HepG2 (cell line): ENCODE measurements around the gene ANTKMT. TPM values are rescaled to one million over a fixed set of nuclear protein-coding genes. Genes with fewer than 3 reads are reported as not detected.

Source experiments
- ATF6 ChIP-seq: sonication (generic); formaldehyde crosslinking; conservative IDR thresholded peaks from 2 replicates; pipeline ENCODE4 v1.4.0; 2020; ENCODE audit warnings: missing genetic modification reagents
- CEBPB ChIP-seq: IDR thresholded peaks from 2 replicates; pipeline ENCODE4 v1.6.1; 2011; ENCODE audit warnings: low read depth, low read length, improper control_type of control experiment, borderline replicate concordance
- IKZF1 ChIP-seq: fragments of 450-650 bp; IDR thresholded peaks from 2 replicates; pipeline ENCODE4 v1.7.1; 2016
- JUN ChIP-seq: sonication (generic); formaldehyde crosslinking; IDR thresholded peaks from 2 replicates; pipeline ENCODE4 v1.4.0; 2020; ENCODE audit warnings: mild to moderate bottlenecking, missing genetic modification reagents
- KLF13 ChIP-seq: sonication (generic); formaldehyde crosslinking; IDR thresholded peaks from 2 replicates; pipeline ENCODE4 v1.4.0; 2020; ENCODE audit warnings: mild to moderate bottlenecking, missing genetic modification reagents
- MBD4 ChIP-seq: IDR thresholded peaks from 2 replicates; pipeline ENCODE4 v1.6.1; 2012; ENCODE audit warnings: low read length, inconsistent platforms, borderline replicate concordance
- NCOA5 ChIP-seq: sonication (generic); formaldehyde crosslinking; IDR thresholded peaks from 2 replicates; pipeline ENCODE4 v1.4.0; 2020; ENCODE audit warnings: missing genetic modification reagents
- NR2F1 ChIP-seq, 2 experiments: fragments of 450-650 bp in 1 of 2; formaldehyde crosslinking in 1 of 2; IDR thresholded peaks; 2 replicates each; pipeline versions ENCODE4 v1.5.0 to v1.6.1; 2016 to 2020; ENCODE audit warnings: mild to moderate bottlenecking in 1 of 2, missing compliant biosample characterization in 1 of 2, missing genetic modification reagents in 1 of 2, moderate library complexity in 1 of 2
- PLRG1 ChIP-seq: fragments of 450-650 bp; conservative IDR thresholded peaks from 2 replicates; pipeline ENCODE4 v1.6.1; 2016
- ZBTB25 ChIP-seq: IDR thresholded peaks from 2 replicates; pipeline ENCODE4 v1.6.1; 2018; ENCODE audit warnings: missing genetic modification reagents
- ZBTB4 ChIP-seq: sonication (generic); formaldehyde crosslinking; IDR thresholded peaks from 2 replicates; pipeline ENCODE4 v1.4.0; 2020; ENCODE audit warnings: missing genetic modification reagents, mild to moderate bottlenecking, borderline replicate concordance
- ZC3H13 ChIP-seq: sonication (generic); formaldehyde crosslinking; IDR thresholded peaks from 2 replicates; pipeline ENCODE4 v1.8.1; 2023; ENCODE audit warnings: mild to moderate bottlenecking, missing genetic modification reagents, moderate library complexity
- ZHX2 ChIP-seq, 2 experiments: sonication (generic) in 1 of 2; formaldehyde crosslinking in 1 of 2; IDR thresholded peaks; 2 replicates each; pipeline versions ENCODE4 v1.6.1 to v1.9.0; 2014 to 2022; ENCODE audit warnings: antibody characterized with exemption in 1 of 2, borderline replicate concordance in 1 of 2, inconsistent platforms in 1 of 2, low read depth in 1 of 2, missing genetic modification reagents in 1 of 2
- ZKSCAN1 ChIP-seq: fragments of 150-350 bp; IDR thresholded peaks from 2 replicates; pipeline ENCODE4 v1.6.1; 2014; ENCODE audit warnings: low read length
- ZNF549 ChIP-seq: sonication (generic); formaldehyde crosslinking; IDR thresholded peaks from 2 replicates; pipeline ENCODE4 v1.5.0; 2020; ENCODE audit warnings: missing genetic modification reagents
- polyA plus RNA-seq, 8 experiments: library from polyadenylated mRNA; depleted of rRNA in 3 of 8; stranded (reverse) in 7 of 8; unstranded in 1 of 8; fragments of >200 nt; fragmentation: Illumina TruSeq in 4 of 8; extraction: Trizol in 4 of 8; gene quantifications; 2 replicates each; pipeline versions ENCODE4 v1.2.1 to v1.2.3, GENCODE V29; 2011 to 2016; ENCODE audit warnings: low read depth in 4 of 8, missing spikeins in 1 of 8, mixed read lengths in 1 of 8; ENCODE audit not compliant: insufficient read depth in 1 of 8
- total RNA-seq, 5 experiments: library from RNA; depleted of rRNA; stranded (reverse); fragments of >200 nt; fragmentation: Illumina TruSeq; extraction: Trizol; gene quantifications; 2 replicates each; pipeline ENCODE4 v1.2.3, GENCODE V29; 2016; ENCODE audit warnings: low read depth in 1 of 5
- TF ChIP-seq, protein P1 (sequence below): sonication (generic); formaldehyde crosslinking; IDR thresholded peaks from 2 replicates; pipeline ENCODE4 v1.4.0; 2020; ENCODE audit warnings: mild to moderate bottlenecking, missing genetic modification reagents

The ANTKMT gene
- total and polyA plus RNA-seq, 2 of the 13 experiments (the other 11 are each of a cell fraction or from before 2014, with no cell fraction given) = 7.5 to 47.8 TPM

- TF ChIP-seq ZBTB4 (CRISPR knock-in tag) (peak; percentile 64; the same call in 1 of the 2 replicates), MBD4 (no peak), ZKSCAN1 (no peak), JUN (CRISPR knock-in tag) (0 out of 2 replicates have a peak, but pooled peaks have one; percentile 36), NCOA5 (no peak), CEBPB (no peak), PLRG1 (no peak), ZHX2 (IDR thresholded peaks at IDR 0.05; ENCODE audit: low read depth) (peak; percentile 51; the same call in 1 of the 2 replicates), ZHX2 (CRISPR knock-in tag; IDR thresholded peaks at IDR 0.05; ENCODE audit: borderline replicate concordance) (no peak), KLF13 (CRISPR knock-in tag) (no peak), ATF6 (CRISPR knock-in tag) (no peak), ZC3H13 (CRISPR knock-in tag) (peak; percentile 84; the same call in 1 of the 2 replicates), IKZF1 (no peak), ZNF549 (CRISPR knock-in tag) (no peak), NR2F1 (CRISPR knock-in tag; IDR thresholded peaks at IDR 0.05) (no peak), ZBTB25 (CRISPR knock-in tag) (0 out of 2 replicates have a peak, but pooled peaks have one; percentile 24)
- TF ChIP-seq, protein P1, sequence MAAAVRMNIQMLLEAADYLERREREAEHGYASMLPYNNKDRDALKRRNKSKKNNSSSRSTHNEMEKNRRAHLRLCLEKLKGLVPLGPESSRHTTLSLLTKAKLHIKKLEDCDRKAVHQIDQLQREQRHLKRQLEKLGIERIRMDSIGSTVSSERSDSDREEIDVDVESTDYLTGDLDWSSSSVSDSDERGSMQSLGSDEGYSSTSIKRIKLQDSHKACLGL (CRISPR knock-in tag) = peak; percentile 84
Observed at GRCh38 chr16:695355-696089, 25.4 kb upstream of the ANTKMT start (continued).
